NCI-H2029 treated with DMSO at 0.1 percent for 48 hours (cell line): ENCODE results near the gene VAMP8.
"Not testable (repeated sequence)": the region's sequence is repeated elsewhere in the genome, so short reads cannot be mapped to it uniquely, and the experiment has no call there.

Source experiments
- DNase-seq: peaks from one replicate; lab custom pipeline; 2025; lab: John Stamatoyannopoulos, UW

Gene VAMP8

DNA sequence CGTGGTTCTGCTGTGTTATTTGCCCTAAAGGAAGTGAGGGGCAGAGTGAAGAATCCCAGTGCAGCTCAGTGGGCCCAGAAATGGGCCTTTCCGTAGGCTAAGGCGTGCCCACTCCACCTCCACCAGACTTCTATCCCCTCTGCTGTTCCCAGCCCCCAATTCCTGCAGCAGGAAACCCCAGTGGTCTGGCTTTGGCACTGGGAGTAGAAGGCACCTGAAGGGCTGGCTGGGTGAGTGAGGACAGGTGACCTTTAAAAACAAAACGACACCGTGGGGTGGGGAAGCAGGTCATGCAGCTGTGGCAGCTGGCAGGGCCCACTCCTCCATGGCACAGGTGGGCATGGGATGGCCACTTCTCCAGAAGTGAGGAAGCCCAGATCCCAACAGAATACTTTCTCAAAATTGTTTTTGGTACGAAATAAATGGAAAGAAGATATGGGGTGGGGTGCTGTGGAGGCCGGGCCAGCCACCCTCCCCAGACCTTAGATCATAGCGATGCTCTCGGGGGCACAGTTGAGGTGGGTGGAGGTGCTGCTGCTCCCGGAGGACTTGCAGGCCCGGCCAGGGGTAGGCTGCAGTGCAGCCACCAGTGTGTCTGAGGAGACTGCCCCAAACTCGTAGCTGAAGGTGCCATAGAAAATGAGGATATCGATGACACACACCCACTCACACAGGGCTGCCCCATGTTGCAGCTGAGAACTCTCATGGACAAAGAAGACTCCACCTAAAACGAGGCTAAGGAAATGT, 21.4 kb downstream of the VAMP8 start:
- DNase-seq = no peak

DNA sequence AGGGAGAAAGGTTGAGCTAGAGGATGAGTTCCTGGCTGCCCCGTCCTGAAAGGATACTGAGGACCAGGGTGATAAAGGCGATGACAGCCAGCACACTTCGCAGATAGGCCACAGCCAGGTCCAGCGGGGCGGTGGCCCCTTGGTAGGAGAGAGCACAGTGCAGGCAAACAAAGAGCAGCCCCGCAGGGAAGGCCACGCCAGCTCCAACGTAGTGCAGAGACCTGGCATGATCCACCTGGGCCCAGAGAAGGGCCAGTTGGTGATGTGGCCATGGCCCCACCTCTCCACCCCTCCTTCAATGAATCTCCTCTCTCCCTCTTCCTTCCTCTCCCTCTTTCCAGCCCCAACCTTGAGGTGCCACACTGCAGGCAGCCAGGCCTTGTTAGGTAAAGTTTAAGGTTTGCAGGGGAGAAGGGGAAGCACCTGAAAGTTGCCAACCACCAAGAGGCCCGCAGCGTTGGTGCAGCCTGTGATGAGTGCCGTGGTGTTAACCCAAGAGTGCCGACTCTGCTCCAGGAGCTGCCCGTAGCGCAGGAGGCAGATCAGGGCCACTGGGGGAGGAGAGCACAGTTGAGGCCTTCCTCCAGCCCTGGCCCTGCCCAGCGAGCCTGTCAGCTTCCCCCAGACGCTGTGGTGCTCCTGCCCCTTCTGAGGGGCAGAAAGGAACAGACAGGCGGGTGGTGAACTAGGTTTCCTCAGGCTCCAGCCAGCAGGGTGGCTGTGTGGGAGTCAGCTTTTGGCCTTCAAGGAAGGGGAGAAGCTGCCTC, 22.3 kb downstream of the VAMP8 start:
- no peak for DNase-seq

DNA sequence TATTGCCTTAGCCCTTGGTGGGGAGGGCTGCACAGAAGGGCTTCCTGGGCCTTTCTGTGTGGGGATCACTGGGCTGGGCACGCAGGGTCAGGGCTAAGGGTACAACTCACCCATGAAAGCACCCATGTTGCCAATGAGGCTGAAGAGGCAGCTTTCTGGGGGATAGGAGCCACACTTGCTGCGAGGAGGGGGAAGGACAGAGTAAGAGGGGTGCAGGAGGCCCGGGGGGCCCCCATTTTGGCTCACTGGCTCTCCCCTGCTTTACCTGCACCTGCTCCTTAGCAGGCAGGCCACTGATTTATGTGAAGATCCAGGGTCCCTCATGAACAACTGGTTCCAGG, 22.8 kb downstream of the VAMP8 start:
- DNase-seq = no peak

DNA sequence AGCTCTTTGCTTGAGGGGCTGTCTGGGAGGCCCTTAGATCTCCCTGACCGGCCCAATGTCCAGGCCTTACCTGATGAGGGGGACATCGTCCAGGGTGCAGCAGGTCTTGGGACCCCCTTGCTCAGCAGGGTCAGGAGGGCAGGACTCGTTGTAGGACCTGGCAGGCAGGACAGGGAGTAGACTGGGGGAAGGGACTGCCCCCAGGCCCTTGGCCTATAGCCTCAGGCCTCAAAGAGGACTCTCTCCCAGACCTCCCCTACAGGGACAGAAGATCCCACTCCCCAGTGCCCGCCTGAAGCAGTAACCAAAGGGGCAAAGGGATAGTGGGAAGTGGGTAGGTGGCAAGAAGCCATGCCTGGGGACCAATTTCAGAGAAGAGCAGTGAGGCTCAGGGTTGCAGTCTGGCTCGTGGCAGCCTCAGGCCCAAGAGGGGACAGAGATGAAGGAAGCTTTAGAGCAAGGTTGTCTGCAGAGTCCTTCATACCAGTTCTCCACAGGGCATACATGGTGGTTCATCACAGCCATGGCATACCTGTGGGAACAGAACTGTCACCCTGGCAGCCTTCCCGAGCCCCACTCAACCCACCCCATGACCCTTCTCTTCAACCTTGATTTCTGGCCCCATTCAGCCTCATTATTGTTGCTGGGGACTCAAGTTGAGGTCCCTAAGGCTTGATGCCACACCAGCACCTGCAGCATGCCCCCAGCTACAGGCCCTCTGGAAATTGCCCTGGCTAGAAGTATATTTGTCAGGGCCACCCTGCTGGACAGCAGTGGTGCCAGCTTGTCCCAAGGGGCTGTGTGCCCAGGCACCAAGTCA, 23.8 kb downstream of the VAMP8 start:
- no peak for DNase-seq

DNA sequence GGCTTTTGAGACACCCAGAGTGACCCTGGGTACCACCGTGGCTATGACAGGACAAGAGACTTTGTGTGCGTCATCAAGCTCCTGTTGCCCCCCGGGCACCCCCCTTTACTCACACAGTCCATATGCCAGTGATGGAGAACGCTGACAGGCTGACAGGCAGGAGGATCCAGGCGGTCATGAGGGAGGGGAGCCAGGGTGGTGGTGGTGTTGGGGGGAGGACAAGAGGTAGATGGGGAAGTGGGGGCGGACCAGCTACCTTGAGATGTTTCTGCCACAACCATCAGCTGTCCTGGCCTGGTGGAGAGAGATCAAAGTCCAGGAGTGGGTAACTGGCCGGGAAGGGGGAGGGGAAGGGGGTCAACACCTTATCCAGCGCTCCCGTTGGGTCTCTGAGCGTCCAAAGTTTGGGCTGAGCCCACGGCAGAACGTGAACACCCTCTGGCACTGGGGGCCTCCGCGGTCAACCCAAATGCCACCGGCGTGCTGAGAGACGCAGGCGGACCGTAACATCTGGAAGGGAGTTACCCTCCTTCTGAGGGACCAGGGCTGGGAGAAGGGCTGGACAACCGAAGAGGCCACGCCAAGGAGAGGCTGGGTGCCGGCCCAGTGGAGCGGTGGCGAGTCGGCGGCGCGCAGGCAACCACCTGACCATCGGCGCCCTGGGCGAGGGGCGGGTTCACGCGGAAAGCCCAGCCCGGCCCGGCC, 24.5 kb downstream of the VAMP8 start:
- DNase-seq = no peak

GRCh38 chr2:85602476-85603234, 25.3 kb downstream of the VAMP8 start, which contains the start of gene TMEM150A:
TMEM150A (minus strand) TSS chr2:85602698; CDS start chr2:85601948, 750 bp downstream.
- peak; percentile 25 for DNase-seq

- DNase-seq = not testable (repeated sequence)
These were observed 26.7 kb downstream of the VAMP8 start for GRCh38 chr2:85604133-85604444.

DNA sequence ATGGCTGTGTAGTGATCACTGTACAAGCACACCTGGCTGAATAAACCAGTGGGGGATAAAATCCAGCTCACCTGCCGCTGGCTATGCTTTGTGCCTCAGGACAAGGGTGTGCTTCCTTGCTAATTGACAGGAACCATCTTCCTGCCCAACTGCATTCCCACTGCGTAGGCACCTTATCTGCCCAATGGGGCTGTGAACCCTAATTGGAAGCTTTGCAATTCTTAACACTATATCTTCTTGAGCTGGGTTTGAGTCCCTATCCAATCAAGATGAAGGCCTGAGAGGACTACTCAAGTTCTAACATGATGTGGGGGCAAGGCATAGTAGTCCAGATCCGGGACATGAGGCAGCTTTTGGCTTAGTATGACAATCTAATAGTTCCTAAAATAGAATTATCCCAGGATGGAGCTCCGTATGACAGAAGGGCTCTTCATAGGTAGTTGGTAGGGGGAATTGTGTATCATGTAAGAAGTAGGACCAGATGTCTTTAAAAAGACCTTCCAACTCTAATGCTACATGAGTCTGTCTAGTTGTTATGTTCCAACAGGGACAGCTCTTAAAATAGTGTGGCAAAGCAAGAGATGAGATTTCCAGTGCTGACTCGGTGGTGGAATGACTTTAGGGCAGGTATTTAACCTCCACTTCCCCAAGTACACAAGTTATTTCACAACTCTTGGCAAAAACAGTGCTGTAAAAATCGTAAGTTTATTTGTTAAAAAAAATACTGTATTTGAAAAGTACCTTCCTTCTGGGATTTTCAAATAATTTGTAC, 27.4 kb downstream of the VAMP8 start:
- no peak for DNase-seq

- no peak for DNase-seq
These were observed 28.2 kb downstream of the VAMP8 start for GRCh38 chr2:85605406-85606115.

DNA sequence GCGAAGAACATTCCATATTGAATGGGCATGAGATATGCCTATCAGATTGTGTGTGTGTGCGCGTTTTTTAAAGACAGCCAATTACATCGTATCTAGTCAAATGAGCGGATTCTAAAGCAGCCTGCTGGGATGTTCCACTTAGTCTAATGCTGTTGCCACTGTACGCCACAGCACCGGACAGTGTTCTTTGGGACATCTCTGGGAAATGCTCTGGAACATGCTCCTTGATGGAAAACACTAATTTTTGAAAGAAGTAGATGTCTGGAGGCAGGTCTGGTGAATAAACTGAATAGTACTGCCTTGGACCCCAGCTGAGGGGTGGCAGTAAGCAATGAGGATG, 28.7 kb downstream of the VAMP8 start:
- no peak for DNase-seq

DNA sequence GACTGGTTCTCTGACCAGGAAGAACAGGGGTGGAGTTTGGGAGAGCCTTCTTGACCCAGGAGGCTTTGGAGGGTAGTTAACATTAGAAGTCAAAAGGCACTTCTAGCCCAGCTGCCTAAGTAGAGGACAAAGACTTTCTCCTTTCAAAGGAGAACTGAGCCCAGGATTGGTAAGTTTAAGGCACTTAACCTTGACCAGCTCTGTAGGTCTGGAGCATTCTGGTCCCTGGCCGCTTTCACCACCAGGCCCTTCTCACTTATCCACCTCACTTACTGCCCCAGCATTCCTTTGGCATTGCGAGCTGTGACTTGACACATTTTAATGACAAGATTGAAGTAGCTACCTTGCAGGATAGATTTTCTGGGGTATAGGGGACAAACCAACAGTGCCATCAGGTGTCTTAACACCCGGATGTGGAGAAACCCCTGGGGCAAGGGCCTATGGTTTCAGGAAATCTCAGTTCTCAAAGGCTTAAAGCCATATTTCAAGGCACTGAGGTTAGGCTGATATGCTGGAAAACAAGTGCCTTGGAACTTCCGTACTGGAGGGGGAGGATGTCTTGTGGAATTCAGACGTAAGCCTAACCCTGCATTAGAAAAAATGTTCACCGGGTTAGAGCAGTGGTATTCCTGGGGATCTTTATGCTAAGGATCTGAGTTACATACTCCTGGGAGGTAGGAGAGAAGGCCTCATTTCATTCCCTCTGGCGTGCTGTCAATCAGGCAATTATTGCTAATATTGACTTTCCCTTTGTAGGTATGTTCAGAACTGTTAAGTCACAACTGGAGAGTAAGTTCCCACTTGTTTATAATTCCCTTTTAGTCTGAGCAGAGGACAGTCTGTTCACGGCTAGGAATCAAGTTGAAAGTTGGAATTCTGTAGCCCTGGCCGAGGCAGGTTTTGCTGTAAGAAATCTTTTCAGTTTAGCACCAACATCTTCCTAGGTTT, 30.2 kb downstream of the VAMP8 start:
- DNase-seq = no peak

DNA sequence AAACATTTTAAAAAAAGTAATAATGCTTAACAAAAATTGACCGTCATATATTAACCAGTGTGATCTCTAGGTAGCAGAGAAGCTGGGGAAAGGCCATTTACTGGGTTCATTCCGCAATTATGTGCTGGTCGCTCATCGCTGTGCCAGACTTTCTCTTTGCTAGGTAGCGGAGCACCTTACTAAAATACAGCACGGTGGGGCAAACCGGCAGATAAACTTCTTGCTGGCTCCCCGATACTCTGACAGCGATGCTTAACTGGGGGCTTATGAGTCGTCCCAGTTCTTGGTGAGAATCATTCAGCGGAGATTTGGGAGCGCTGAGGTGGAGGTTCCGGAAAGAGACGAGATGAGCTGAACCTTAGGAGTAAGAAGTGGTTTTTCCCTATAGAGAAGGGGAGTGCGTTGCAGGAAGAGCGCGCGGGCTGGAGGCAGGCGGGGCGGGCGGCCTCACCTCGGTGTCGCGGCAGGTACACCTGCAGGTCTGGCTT, 33.9 kb downstream of the VAMP8 start:
- DNase-seq = no peak

DNA sequence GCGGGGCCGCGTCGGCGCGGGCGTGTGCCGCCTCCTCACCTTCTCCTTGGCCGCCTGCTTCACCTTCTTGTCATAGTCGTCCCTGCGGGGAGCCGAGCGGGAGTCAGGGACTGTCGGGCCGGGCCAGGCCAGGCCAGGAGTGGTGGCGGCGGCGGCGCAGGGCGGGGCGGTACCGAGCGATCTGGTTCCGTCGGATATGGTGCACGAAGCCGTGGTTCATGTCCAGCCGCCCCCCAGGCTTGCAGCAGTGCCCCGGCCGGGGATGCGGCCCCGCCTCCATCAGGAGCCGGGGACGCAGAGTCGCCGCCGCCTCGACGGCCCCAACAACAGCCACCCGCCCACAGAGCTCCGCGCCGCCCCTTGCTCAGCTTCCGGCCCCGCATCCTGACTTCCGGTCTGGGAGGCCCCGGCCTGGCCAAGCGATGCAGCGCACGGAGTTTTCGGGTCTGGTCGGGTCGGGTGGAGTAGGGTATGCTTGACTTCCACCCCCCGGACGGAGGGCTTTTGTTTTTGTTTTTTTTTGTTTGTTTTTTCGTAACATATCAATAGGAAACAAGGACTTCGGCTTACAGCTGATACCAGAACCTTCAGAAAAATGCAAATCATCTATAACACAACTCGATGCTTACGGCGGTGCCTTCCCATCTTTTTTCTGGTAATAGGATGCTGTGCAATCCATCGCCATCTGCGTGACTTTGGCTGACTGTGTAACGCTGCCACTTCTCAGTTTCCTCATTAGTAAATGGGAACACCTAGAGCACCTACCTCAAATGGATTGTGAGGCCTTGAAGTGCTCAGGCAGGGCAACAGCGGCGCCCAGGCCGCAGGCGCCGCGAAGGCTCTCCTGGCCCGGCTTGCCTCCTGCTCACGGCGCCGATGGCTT, 34.6 kb downstream of the VAMP8 start, which contains the start of gene C2orf68:
Gene C2orf68 (minus strand): TSS at position 362 of the 883 bp plus-strand sequence. CDS start 82 bp downstream, at position 280.
- peak; percentile 65 for DNase-seq

DNA sequence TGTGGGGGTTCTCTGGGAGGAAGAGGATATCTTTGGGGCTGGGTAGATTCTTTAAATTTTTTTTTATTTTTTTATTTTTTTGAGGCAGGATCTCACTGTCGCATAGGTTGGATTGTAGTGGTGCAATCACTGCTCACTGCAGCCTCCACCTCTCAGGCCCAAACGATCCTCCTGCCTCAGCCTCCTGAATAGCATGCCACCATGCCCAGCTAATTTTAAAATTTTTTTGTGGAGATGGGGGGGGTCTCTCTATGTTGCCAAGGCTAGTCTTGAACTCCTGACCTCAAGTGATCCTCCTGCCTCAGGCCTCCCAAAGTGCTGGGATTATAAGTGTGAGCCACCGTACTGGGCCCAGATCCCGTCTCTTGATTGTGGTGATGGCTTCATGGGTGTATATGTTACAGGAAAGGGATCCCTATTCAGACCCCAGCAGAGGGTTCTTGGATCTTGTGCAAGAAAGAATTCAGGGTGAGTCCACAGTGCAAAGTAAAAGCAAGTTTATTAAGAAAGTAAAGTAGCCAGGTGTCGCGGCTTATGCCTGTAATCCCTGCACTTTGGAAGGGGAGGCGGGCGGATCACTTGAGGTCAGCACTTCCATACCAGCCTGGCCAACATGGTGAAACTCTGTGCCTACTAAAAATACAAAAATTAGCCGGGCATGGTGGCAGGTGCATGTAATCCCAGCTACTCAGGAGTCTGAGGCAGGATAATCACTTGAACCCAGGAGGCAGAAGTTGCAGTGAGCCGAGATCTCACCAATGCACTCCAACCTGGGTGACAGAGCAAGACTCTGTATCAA, 36.5 kb downstream of the VAMP8 start:
- no peak for DNase-seq

DNA sequence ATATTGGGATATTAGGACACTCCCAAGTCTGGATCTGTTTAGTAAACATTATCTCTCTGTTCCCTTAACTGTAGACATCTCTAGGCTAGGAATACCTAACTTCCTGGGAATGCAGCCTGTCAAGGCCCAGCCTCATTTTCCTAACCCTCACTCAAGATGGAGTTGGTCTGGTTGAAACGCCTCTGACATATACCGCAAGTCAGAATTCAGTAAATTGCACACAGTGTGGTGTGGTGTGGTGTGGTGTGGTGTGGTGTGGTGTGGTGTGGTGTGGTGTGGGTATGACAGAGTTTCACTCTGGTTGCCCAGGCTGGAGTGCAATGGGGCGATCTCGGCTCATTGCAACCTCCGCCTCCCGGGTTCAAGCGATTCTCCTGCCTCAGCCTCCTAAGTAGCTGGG, 37.4 kb downstream of the VAMP8 start:
- DNase-seq = not testable (repeated sequence)

DNA sequence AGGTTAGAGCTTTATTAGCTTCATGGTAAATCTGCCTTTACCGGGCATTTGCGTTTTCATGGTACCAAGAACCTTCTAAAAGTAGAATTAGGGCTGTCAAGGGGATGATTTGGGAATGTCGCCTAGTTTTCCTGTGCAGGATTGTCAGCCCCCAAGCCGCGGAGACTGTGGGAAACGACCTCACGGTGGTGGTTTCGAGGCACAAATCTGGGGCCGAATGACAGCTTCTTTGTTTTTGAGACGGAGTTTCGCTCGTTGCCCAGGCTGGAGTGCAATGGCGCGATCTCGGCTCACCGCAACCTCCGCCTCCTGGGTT, 38.0 kb downstream of the VAMP8 start:
- DNase-seq = no peak

DNA sequence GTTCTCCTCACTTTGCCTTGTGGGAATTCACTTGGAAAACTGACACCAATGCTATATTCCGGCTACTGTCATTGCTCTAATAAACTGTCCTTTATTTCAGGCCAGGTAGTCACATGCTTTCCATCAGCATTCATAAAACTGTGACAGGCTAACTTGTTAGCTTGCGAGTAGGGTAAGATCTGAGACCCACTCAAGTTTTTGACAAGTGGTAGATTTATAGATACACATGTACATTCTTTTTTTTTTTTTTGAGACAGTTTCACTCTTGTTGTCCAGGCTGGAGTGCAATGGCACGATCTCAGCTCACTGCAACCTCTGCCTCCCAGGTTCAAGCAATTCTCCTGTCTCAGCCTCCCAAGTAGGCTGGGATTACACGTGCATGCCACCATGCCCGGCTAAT, 40.3 kb downstream of the VAMP8 start:
- DNase-seq = not testable (repeated sequence)
